Heart left ventricle (tissue), 16 donors: ENCODE data around the gene C19orf73. TPM values are rescaled to one million over a fixed set of nuclear protein-coding genes. Genes with fewer than 3 reads are reported as not detected.

Source experiments
- ATAC-seq, 4 donors: fragments of 200-7000 bp; cut with Tn5 transposase; one replicate each; pipeline ENCODE4 v1.9.1; 2020 to 2022; ENCODE audit warnings: moderate library complexity in 4 of 4, mild to moderate bottlenecking in 3 of 4, moderate number of reproducible peaks in 1 of 4
- DNase-seq, 5 donors: peaks; one replicate each; pipeline ENCODE4 v3.0.0-alpha.2; 2020
- H3K27ac ChIP-seq, 12 donors: fragments of 200-600 bp; sonication (generic) in 4 of 12; one replicate each; pipeline versions ENCODE4 v1.5.0 to v1.8.0; 2016 to 2022; ENCODE audit warnings: mild to moderate bottlenecking in 2 of 12
- H3K27me3 ChIP-seq, 9 donors: fragments of 200-600 bp; sonication (generic) in 2 of 9; one replicate each; pipeline versions ENCODE4 v1.5.1 to v1.8.0; 2016 to 2022; ENCODE audit warnings: mild to moderate bottlenecking in 3 of 9
- H3K36me3 ChIP-seq, 9 donors: fragments of 200-600 bp; sonication (generic) in 2 of 9; one replicate each; pipeline versions ENCODE4 v1.5.0 to v1.8.0; 2018 to 2022; ENCODE audit warnings: mild to moderate bottlenecking in 2 of 9
- H3K4me1 ChIP-seq, 12 donors: fragments of 200-600 bp; sonication (generic) in 4 of 12; one replicate each; pipeline versions ENCODE4 v1.5.0 to v1.8.0; 2016 to 2022; ENCODE audit warnings: mild to moderate bottlenecking in 3 of 12
- H3K4me3 ChIP-seq, 12 donors: fragments of 200-600 bp; sonication (generic) in 4 of 12; one replicate each; pipeline versions ENCODE4 v1.5.0 to v1.8.0; 2017 to 2022; ENCODE audit warnings: mild to moderate bottlenecking in 9 of 12, moderate library complexity in 4 of 12
- H3K9me3 ChIP-seq, 12 donors: fragments of 200-600 bp; sonication (generic) in 4 of 12; one replicate each; pipeline versions ENCODE4 v1.5.0 to v1.8.0; 2016 to 2022; ENCODE audit warnings: mild to moderate bottlenecking in 1 of 12
- POLR2A ChIP-seq, 2 donors: fragments of 450-650 bp; IDR thresholded peaks; one replicate each; pipeline ENCODE4 v1.6.1; 2017; ENCODE audit warnings: antibody characterized with exemption in 2 of 2, mild to moderate bottlenecking in 2 of 2, moderate library complexity in 2 of 2
- WGBS, 4 donors: extraction: QIAGEN DNeasy Blood & Tissue Kit in 2 of 4; methylation state at CpG; one replicate each; pipeline versions ENCODE4 v1.1.5 to v1.1.7; 2013 to 2018; 5-methylcytosine and 5-hydroxymethylcytosine counted together
- intact Hi-C, 10 donors: fragments of 100-400 bp; cut with DNase I; formaldehyde crosslinking; loops; one replicate each; pipeline versions ENCODE4 v1.11.1 to v1.14.2; 2022
- polyA plus RNA-seq, 2 donors: library from polyadenylated mRNA; stranded (reverse); fragments of 200-250 nt; gene quantifications; one replicate each; pipeline ENCODE4 v1.2.3, GENCODE V29; 2013
- total RNA-seq, 9 donors: library from RNA; depleted of rRNA in 2 of 9; stranded (reverse); fragments of >200 nt in 2 of 9; fragmentation: NEBNext Ultra II Directional in 3 of 9; extraction: Animal tissue kit (Norgen Biotek cat#: 25700) in 3 of 9; gene quantifications; one replicate each; pipeline versions ENCODE4 v1.1.0 to v1.2.4, GENCODE V29; 2016 to 2023
- TF ChIP-seq, protein P1 (sequence below), 12 donors: fragments of 200-600 bp; sonication (generic) in 4 of 12; IDR thresholded peaks; one replicate each; pipeline versions ENCODE4 v1.5.0 to v1.8.0; 2018 to 2022; ENCODE audit warnings: antibody characterized with exemption in 12 of 12, mild to moderate bottlenecking in 5 of 12
- donor health status: ischemic (EF 13 %, LVEDD 7.1; RV severe dilation, severe dysfunction).
- donor health status: healthy with polysubstance abuse.
- donor health status: DM: no; HTN: yes; CAD: no.
- donor health status: DM: no; HTN: no; CAD: no.
- donor health status: ischemic (EF 25% LVEDD 6.9; RV normal size, moderate dysfunction).
- donor health status: ischemic (EF 25% LVEDD 5.7; RV mildly dilated, moderate dysfunction).
- donor health status: healthy.
- donor health status: DM: yes; HTN: yes; CAD: no.
- donor health status: ischemic (EF 35%, LVEDD 5.7; RV mildly dilated, moderate dysfunction).
- donor health status: nonischemic (EF 11% LVEDD 7.7; RV severe dilation, severe dysfunction).
- donor health status: DM: yes; HTN: yes; CAD: no.
- donor health status: PGD.
- donor health status: ischemic (EF 29% LVEDD 5.4; RV normal size, mild dysfunction).
- donor health status: nonischemic (EF 23%, LVEDD 6.1; RV moderate dilation, normal function).

Gene C19orf73
- total and polyA plus RNA-seq, 11 donors, result 0.69 to 3.8 (median 1.4) TPM

DNA sequence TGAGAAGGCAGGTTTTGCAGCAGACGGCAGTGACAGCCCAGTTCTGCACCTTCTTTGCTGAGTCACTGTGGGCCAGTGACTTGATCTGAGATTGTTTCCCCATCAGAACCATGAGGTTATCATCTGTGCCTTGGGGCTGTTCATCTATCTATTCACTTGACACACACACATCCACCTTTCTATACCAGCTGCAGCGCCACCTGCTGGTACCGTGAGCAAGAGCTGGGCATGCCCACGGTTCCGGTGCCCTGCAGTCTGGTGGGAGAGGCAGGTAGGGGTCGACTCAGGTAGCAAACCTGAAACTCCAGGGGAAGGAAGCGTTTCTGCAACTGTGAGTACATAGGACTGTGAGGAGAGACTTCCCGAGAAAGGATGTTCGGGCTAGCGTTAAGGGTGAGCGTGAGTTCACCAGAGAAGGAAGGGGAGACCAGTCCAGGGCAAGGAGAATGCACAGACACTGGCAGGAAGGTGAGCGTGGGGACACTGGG is 12.3 kb downstream of the C19orf73 start:
- TF ChIP-seq, protein P1, sequence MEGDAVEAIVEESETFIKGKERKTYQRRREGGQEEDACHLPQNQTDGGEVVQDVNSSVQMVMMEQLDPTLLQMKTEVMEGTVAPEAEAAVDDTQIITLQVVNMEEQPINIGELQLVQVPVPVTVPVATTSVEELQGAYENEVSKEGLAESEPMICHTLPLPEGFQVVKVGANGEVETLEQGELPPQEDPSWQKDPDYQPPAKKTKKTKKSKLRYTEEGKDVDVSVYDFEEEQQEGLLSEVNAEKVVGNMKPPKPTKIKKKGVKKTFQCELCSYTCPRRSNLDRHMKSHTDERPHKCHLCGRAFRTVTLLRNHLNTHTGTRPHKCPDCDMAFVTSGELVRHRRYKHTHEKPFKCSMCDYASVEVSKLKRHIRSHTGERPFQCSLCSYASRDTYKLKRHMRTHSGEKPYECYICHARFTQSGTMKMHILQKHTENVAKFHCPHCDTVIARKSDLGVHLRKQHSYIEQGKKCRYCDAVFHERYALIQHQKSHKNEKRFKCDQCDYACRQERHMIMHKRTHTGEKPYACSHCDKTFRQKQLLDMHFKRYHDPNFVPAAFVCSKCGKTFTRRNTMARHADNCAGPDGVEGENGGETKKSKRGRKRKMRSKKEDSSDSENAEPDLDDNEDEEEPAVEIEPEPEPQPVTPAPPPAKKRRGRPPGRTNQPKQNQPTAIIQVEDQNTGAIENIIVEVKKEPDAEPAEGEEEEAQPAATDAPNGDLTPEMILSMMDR (IDR thresholded peaks at IDR 0.05), result peak; percentile 58 to 80 (median 74)
- TF ChIP-seq POLR2A (IDR thresholded peaks at IDR 0.05), result no peak
- 58 to 70% (median 64%) methylated on average over 12 of the region's 12 CpGs for WGBS, 4 donors
- Histone ChIP-seq H3K9me3 (no peaks in the 10 kb centered on the region), H3K4me1 (peaks cover 0 to 19% (median 10%) of the 10 kb centered on the region in 12 donors), H3K4me3 (no peak overlapping the region), H3K27me3 (no peaks in the 10 kb centered on the region), H3K36me3 (peaks cover 0 to 79% (median 75%) of the 10 kb centered on the region in 9 donors), H3K27ac (no peak overlapping the region)
- ATAC-seq (peak in 3 of 4 donors; percentile 33 to 39 (median 35)), DNase-seq (peak in 2 of 5 donors; percentile 27 to 58)
- intact Hi-C loops, result no loop called here

DNA sequence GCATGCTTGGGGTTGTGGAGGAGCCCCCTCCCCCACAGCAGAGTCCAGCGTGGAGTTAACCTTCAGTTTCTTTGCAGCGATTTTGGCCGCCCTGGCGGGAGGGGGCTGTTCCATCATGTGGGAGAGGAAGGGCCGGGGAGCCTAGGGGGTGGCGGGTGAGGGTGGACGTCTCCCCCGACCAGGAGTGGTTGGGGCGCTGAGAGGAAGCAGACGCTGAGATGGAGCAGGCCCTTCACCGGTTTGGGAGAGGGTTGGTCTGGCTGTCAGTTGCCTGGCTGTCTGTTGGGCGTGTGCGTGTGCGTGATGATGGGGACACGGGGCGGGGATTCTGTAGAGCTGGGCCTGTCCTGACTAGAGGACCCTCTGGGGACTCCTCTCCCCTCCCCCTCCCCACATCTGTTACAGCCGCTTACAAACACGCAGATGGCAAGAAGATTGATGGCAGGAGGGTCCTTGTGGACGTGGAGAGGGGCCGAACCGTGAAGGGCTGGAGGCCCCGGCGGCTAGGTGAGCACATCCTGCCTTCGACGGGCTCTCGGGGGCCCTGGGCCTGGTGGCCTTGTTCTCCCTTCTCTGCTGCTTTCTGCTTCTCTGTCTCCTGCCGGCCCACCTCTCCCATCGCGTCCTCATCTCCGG is 14.6 kb downstream of the C19orf73 start:
- H3K4me3 ChIP-seq, result no peak overlapping the region
- no peak overlapping the region for H3K27ac ChIP-seq
- intact Hi-C loops, result no loop called here
- peaks cover 0 to 100% (median 96%) of the 10 kb centered on the region in 9 donors for H3K36me3 ChIP-seq
- 72 to 79% (median 75%) methylated on average over 27 to 30 of the region's 30 CpGs for WGBS, 4 donors
- TF ChIP-seq POLR2A (IDR thresholded peaks at IDR 0.05), result no peak
- TF ChIP-seq, protein P1 (IDR thresholded peaks at IDR 0.05), result no peak
- no peak for ATAC-seq
- peaks cover 0 to 4% (median 0%) of the 10 kb centered on the region in 12 donors for H3K4me1 ChIP-seq
- no peaks in the 10 kb centered on the region for H3K9me3 ChIP-seq
- DNase-seq, result peak in 2 of 5 donors; percentile 25 to 66
- no peaks in the 10 kb centered on the region for H3K27me3 ChIP-seq

DNA sequence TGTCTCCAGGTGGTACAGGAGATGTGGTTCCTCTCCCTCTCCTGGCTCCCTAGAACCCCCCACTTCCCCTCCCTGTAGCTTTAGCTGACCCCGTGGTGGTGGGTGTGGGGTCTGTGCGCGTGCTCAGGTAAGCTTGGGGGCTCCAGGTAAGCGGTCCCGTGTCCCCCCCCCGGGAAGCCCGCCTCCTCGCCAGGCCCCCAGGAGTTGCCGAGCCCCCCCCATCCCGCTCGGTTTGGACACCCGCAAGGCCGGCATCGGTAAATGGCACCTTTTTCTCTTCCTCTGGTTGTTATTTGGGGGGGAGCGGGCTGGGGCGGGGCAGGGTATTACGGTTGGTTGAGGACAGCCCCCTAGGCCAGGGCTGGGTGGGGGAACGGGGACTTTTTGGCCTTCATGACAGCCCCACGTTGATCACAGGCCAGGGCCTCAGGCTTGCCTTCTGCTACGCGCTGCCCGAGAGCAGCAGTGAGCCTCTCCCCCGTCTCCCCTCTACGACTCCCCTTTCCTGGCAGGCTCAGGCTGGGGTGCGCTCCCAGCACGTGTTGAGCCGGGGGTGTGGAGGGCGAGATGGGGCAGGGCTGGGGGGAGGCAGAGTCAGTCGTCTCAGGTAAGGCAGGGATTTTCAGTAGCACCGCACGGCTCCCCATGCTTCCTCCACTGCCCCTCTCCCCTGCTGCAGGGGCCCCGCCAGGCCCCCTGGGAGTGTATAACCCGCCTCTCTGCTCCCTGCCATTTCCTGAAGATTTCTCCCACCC is 15.4 kb downstream of the C19orf73 start:
- H3K27ac ChIP-seq, result no peak overlapping the region
- no peak for DNase-seq
- TF ChIP-seq, protein P1 (IDR thresholded peaks at IDR 0.05), result no peak
- peaks cover 0 to 4% (median 0%) of the 10 kb centered on the region in 12 donors for H3K4me1 ChIP-seq
- intact Hi-C loops, result no loop called here
- no peaks in the 10 kb centered on the region for H3K9me3 ChIP-seq
- no peak for ATAC-seq
- H3K4me3 ChIP-seq, result no peak overlapping the region
- WGBS, 4 donors, result 85 to 91% (median 88%) methylated on average over 23 to 33 of the region's 33 CpGs
- no peaks in the 10 kb centered on the region for H3K27me3 ChIP-seq
- H3K36me3 ChIP-seq, result peaks cover 0 to 100% (median 96%) of the 10 kb centered on the region in 9 donors

DNA sequence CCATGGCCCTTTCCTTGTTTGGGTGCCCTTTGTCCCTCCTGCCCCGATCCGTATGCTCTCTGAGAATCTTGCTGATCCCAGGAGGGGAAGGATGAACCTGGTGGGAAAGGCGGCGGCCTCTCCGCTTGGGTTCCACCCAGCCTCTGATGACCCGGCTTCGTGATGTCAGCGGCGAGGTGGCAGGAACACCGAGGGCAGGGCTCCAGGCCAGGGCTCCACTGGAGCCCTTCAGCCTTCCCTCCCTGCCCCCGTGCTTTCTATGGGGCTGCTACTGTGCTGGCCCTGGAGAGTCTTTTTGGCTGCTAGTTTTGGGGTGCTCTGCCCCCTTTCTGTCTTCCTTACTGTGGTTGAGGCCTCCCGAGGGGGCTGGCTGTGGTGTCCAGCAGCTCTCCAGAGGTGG is 16.6 kb downstream of the C19orf73 start:
- TF ChIP-seq, protein P1 (IDR thresholded peaks at IDR 0.05), result no peak
- no peak for TF ChIP-seq POLR2A (IDR thresholded peaks at IDR 0.05)
- DNase-seq, result no peak
- H3K4me1 ChIP-seq, result peaks cover 0 to 11% (median 4%) of the 10 kb centered on the region in 12 donors
- H3K27me3 ChIP-seq, result no peaks in the 10 kb centered on the region
- no peak overlapping the region for H3K27ac ChIP-seq
- intact Hi-C loops, result no loop called here
- peaks cover 0 to 100% (median 91%) of the 10 kb centered on the region in 9 donors for H3K36me3 ChIP-seq
- ATAC-seq, result no peak
- H3K4me3 ChIP-seq, result no peak overlapping the region
- WGBS, 4 donors, result 86 to 90% (median 88%) methylated on average over 11 to 12 of the region's 12 CpGs
- no peaks in the 10 kb centered on the region for H3K9me3 ChIP-seq
